WTC11 (cell line): ENCODE data around the gene LMF1.

Experiments
- CBFB ChIP-seq: sonication (generic); formaldehyde crosslinking; IDR thresholded peaks from 2 replicates; pipeline ENCODE4 v1.8.1; 2022; ENCODE audit warnings: mild to moderate bottlenecking, low read depth, missing genetic modification reagents
- CREB1 ChIP-seq: sonication (generic); formaldehyde crosslinking; IDR thresholded peaks from 2 replicates; pipeline ENCODE4 v1.8.0; 2023; ENCODE audit warnings: mild to moderate bottlenecking, missing genetic modification reagents
- ELF4 ChIP-seq: sonication (generic); formaldehyde crosslinking; IDR thresholded peaks from 2 replicates; pipeline ENCODE4 v1.8.1; 2022; ENCODE audit warnings: low read depth, mild to moderate bottlenecking, moderate library complexity, missing genetic modification reagents
- ETV6 ChIP-seq: sonication (generic); formaldehyde crosslinking; IDR thresholded peaks from 2 replicates; pipeline ENCODE4 v1.8.1; 2022; ENCODE audit warnings: mild to moderate bottlenecking, missing genetic modification reagents
- JUN ChIP-seq: sonication (generic); formaldehyde crosslinking; IDR thresholded peaks from 2 replicates; pipeline ENCODE4 v1.8.0; 2023; ENCODE audit warnings: mild to moderate bottlenecking, missing genetic modification reagents
- NFYB ChIP-seq: sonication (generic); formaldehyde crosslinking; conservative IDR thresholded peaks from 2 replicates; pipeline ENCODE4 v1.8.0; 2022; ENCODE audit warnings: low read depth, missing genetic modification reagents
- SMAD4 ChIP-seq: sonication (generic); formaldehyde crosslinking; IDR thresholded peaks from 2 replicates; pipeline ENCODE4 v1.8.0; 2022; ENCODE audit warnings: mild to moderate bottlenecking, missing genetic modification reagents
- TCF7 ChIP-seq: sonication (generic); formaldehyde crosslinking; IDR thresholded peaks from 2 replicates; pipeline ENCODE4 v1.8.0; 2022; ENCODE audit warnings: mild to moderate bottlenecking, low read depth, missing genetic modification reagents, moderate library complexity
- TEAD4 ChIP-seq: sonication (generic); formaldehyde crosslinking; IDR thresholded peaks from 2 replicates; pipeline ENCODE4 v1.8.0; 2022; ENCODE audit warnings: mild to moderate bottlenecking, missing genetic modification reagents
- USF1 ChIP-seq: sonication (generic); formaldehyde crosslinking; IDR thresholded peaks from 2 replicates; pipeline ENCODE4 v1.8.0; 2022; ENCODE audit warnings: mild to moderate bottlenecking, missing genetic modification reagents
- ZNF232 ChIP-seq: sonication (generic); formaldehyde crosslinking; IDR thresholded peaks from 2 replicates; pipeline ENCODE4 v1.8.0; 2022; ENCODE audit warnings: mild to moderate bottlenecking, missing genetic modification reagents
- TF ChIP-seq, protein P1 (sequence below): fragments of 200-600 bp; IDR thresholded peaks from 2 replicates; pipeline ENCODE4 v1.8.0; 2022; ENCODE audit warnings: antibody characterized with exemption
- TF ChIP-seq, protein P2 (sequence below): sonication (generic); formaldehyde crosslinking; IDR thresholded peaks from 2 replicates; pipeline ENCODE4 v1.8.1; 2022; ENCODE audit warnings: low read depth, mild to moderate bottlenecking, moderate library complexity, missing genetic modification reagents, borderline replicate concordance
- TF ChIP-seq, protein P3 (sequence below): sonication (generic); formaldehyde crosslinking; conservative IDR thresholded peaks from 2 replicates; pipeline ENCODE4 v1.8.1; 2023; ENCODE audit warnings: mild to moderate bottlenecking, low read depth, missing genetic modification reagents, moderate library complexity

DNA sequence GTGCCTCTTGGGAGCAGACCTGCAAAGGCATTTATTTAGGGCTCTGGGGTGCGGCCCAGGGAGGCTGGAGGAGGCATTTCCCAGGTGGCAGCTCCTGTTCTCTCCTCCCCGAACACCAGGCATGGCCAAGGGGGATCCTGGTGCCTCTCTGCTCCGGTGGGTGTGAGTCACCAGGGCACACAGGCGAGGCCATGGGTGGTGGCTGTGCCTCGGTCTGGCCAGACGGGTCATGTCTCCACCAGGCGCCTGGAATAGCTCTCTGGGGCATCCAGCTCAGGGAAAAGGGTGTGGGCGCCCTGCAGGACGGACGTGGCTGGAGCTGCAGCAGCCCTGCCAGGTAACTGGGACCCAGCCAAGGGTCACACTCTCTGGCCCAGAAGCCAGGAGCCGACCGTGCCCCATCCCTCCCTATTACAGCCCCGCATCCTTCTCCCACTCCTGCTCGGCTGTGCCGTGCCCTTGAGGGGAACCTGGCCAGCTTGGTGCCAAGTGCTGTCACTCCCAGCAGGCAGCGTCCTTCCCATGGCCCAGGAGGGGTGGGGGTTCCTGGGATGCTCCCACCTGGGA, 36.6 kb upstream of the LMF1 start:
- TF ChIP-seq, protein P1, sequence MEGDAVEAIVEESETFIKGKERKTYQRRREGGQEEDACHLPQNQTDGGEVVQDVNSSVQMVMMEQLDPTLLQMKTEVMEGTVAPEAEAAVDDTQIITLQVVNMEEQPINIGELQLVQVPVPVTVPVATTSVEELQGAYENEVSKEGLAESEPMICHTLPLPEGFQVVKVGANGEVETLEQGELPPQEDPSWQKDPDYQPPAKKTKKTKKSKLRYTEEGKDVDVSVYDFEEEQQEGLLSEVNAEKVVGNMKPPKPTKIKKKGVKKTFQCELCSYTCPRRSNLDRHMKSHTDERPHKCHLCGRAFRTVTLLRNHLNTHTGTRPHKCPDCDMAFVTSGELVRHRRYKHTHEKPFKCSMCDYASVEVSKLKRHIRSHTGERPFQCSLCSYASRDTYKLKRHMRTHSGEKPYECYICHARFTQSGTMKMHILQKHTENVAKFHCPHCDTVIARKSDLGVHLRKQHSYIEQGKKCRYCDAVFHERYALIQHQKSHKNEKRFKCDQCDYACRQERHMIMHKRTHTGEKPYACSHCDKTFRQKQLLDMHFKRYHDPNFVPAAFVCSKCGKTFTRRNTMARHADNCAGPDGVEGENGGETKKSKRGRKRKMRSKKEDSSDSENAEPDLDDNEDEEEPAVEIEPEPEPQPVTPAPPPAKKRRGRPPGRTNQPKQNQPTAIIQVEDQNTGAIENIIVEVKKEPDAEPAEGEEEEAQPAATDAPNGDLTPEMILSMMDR, result no peak
- no peak for TF ChIP-seq CBFB (CRISPR knock-in tag)
- TF ChIP-seq JUN (CRISPR knock-in tag), result no peak
- no peak for TF ChIP-seq ELF4 (CRISPR knock-in tag)
- TF ChIP-seq TCF7, result no peak
- no peak for TF ChIP-seq SMAD4 (CRISPR knock-in tag)
- no peak for TF ChIP-seq TEAD4 (CRISPR knock-in tag)
- TF ChIP-seq USF1 (CRISPR knock-in tag), result no peak
- TF ChIP-seq, protein P2, sequence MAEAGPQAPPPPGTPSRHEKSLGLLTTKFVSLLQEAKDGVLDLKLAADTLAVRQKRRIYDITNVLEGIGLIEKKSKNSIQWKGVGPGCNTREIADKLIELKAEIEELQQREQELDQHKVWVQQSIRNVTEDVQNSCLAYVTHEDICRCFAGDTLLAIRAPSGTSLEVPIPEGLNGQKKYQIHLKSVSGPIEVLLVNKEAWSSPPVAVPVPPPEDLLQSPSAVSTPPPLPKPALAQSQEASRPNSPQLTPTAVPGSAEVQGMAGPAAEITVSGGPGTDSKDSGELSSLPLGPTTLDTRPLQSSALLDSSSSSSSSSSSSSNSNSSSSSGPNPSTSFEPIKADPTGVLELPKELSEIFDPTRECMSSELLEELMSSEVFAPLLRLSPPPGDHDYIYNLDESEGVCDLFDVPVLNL (CRISPR knock-in tag), result no peak
- TF ChIP-seq ZNF232 (CRISPR knock-in tag), result no peak
- TF ChIP-seq CREB1 (CRISPR knock-in tag), result no peak
- no peak for TF ChIP-seq NFYB (CRISPR knock-in tag)
- no peak for TF ChIP-seq ETV6 (CRISPR knock-in tag)
- TF ChIP-seq, protein P3, sequence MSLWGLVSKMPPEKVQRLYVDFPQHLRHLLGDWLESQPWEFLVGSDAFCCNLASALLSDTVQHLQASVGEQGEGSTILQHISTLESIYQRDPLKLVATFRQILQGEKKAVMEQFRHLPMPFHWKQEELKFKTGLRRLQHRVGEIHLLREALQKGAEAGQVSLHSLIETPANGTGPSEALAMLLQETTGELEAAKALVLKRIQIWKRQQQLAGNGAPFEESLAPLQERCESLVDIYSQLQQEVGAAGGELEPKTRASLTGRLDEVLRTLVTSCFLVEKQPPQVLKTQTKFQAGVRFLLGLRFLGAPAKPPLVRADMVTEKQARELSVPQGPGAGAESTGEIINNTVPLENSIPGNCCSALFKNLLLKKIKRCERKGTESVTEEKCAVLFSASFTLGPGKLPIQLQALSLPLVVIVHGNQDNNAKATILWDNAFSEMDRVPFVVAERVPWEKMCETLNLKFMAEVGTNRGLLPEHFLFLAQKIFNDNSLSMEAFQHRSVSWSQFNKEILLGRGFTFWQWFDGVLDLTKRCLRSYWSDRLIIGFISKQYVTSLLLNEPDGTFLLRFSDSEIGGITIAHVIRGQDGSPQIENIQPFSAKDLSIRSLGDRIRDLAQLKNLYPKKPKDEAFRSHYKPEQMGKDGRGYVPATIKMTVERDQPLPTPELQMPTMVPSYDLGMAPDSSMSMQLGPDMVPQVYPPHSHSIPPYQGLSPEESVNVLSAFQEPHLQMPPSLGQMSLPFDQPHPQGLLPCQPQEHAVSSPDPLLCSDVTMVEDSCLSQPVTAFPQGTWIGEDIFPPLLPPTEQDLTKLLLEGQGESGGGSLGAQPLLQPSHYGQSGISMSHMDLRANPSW (CRISPR knock-in tag), result no peak
